ENCODE measurements around the gene TMEM178A.

Gene TMEM178A

DNA sequence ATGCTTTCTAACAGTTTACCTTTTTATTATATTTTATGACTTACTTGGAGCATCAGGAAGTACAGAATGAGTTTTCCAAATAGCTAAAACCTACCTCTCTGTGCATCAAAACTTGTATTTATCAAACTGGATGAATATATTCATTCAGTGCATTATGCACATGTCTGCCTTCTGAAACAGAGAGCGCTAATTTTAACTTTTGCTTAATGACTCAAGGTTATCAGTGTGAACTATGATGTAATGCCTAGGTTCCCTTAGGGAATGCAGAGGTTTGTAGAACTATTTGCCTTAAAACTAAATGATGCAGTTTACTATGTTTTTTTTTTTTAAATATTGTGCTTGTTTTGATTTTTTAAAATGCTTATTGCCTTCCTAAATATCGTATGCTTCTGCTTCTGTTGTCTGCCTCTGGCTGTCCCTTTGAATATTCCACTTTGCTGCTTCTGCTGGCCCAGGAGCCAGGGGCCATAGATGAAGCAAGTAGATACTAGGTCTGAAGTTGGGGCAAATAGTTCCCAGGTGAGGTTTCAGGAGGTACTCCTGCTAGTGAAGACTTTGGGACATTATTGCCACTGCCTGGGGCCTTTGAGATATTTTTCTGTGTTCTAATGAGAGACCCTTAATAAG, 16.5 kb downstream of the TMEM178A start:
- no peak for DNase-seq

DNA sequence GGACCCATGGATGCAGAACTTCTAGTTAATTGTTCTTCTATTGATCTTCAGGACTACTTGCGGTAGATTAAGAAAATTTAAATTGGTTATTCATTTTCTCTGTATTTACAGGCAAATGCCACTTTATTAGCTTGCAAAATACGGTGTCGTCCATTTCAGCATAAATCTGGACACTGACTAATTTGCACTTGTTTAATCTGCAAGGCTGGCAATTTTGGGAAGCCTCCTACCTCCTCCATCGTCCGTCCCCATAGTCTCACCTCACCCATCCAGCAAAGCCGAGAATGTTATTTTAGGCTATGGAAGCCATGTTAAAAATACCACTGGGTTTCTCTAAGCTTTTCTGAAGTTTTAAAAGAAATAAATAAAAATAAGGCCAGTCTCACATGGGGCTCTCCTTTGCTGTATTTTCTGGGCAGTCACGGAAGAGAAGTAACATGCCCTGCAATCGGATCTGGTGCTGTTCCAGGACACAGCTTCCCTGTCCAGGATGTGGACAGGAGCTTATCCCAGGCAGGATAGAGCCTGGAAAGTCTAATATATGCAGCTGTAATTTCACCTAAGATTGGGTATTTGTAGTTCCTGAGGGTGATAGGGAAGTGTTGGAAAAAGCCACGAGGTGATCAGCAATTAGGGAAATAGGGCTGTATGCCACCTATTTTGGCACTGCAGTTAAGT, 17.4 kb downstream of the TMEM178A start:
- DNase-seq: no peak

DNA sequence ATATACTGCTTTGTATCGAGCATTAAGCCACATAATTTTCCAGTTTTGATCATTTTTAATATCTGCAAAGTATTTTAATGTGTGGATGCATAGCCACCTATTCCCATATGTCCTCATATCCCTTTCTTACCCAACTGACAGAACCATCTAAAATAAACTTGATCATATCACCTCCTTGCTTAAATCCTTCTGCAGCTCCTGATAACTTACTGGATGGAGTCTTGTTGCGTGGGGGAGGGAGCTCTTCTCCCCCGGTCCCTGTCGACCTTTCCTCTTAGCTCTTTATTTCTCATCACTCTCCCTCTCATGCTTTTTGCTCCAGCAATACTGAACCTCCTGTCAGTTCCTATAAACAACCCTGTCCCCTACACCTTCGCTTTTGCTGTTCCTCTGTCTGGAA, 18.7 kb downstream of the TMEM178A start:
- DNase-seq: no peak

DNA sequence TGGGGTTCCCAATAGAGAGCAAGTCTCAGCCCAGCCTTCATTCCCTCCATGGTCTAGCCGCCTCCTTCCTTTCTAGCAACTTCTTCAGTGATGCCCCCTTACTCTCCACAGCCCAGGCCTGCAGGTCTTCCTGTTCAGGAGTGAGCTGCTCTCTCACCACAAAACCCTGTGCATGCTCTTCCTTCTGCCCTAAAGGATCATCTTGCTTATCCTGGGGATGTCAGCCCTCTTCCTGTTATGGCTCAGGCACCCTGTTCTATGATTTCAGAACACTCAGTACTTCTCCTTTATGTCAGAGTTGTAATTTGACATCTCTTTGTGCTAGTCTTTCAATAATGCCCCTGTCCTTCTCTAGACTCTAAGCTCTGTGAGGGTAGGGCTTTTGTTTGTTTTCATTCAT, 19.4 kb downstream of the TMEM178A start:
- DNase-seq: no peak

DNA sequence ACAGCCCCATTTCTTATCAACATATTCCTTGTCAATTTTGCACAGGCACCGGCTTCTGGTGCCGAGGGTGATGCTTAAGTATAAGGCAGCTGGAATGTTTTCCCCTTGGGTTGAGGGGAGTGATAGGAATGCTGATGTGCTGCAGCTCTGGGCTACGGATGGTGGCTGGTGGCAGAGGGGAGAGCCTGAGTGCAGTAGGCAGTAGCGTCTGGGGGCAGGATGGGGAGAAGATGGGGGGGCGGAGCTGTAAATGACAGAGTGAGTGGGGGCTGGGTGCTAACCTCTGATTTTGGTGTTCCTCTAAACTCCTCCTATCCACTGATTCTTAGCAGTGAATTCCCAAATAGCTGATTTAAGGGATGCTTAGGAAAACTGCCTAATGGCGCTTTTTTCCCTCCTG, 20.7 kb downstream of the TMEM178A start:
- no peak for DNase-seq

DNA sequence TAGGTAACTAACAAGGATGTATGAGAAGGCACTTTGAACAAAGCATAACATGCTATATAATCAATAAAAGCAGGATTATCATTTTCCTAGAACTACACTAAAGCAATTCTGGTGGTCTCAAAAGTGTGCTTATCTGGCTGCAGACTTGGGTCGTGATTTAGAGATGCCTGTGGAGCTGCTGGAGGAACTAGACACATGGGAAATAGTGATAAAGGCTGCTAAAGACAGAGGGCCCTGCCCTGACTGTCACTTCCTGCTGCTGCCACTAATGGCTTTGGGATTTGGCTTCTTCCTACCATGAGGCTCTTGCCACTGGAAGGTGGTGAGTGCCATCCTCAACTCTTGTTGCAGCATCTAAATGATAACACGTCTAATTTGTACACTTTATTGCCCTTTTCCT, 22.5 kb downstream of the TMEM178A start:
- no peak for DNase-seq

DNA sequence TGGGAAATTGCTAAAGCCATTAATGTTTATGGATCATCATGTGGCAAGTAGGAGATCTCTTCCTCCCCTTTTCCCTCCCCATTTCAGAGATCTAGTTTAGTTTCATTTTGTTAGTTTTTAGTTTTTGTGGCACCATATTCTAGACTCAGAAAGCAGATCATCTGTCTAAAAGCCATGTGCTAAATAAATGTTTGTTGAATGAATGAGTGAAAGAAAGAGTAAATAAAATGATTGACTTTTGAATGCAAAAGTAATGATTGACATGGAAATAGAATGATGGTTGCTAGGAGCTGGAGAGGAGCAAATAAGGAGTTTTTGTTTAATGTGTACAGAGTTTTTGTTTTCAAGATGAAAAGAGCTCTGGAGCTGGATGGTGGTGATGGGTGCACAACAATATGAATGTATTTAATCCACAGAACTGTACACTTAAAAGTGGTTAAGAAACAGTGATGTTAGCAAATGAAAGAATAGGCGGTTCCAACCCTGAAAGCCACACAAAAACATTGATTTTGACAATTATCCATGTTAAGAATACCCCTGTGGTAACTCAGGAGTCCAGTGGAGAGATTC, 23.6 kb downstream of the TMEM178A start:
- no peak for DNase-seq

DNA sequence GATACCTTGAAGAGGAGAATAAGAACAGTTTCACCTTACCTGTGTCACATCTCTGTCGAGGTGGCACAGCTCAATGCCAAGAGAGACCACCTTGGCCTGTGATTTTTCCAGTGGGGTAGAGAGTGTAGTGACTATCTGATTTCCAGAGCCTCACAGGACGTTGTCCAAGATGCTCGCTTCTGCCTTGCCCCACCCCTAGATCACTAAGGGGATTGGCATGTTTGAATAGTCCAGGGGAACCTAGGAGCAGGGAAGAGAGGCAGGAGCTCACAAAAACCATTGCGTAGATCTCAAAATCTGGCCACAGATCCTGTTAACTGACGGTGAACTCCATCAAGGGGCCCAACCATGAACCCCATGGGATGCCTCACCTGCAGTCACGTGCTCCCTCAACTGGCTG, 24.2 kb downstream of the TMEM178A start:
- DNase-seq: no peak

DNA sequence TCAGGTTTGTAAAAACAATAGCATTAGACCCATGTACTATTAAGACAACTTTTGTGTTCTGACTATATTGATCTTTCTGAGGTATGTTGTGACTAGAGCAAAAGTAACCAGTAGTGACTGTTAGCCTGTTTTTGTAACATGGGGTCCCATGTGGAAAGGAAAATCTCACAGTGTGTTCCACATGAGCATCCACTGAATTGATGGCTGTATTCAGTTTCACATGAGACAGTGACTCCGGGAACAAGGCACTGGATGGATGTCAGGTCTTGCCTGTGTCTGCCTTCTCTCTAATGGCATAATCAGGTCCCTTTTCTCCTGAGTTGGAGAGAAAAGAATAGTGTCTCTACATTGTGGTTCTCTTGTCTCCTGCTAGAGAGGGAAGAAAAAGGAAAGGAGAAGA, 27.5 kb downstream of the TMEM178A start:
- no peak for DNase-seq

DNA sequence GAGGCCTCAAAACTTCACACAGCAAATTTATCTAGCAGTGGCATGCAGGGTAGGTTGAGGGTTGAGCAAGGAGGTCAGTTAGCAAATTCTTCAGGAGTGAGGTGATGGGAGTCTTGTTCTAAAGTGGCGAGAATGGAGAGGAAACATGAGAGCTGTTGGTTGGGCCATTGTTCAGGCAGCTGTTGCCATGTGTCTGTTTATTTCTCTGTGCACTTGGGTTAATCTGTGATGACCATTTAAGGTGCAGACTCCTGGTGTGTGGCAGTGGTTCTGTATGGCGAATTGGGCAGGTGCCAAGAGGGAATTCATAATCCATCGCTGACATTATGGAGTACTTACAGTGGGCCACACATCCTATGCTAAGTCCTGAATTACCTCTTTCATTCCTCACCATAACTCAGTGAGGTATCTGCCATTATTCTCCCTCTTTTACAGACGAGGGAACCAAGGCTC, 30.4 kb downstream of the TMEM178A start:
- DNase-seq: peak; percentile 32

DNA sequence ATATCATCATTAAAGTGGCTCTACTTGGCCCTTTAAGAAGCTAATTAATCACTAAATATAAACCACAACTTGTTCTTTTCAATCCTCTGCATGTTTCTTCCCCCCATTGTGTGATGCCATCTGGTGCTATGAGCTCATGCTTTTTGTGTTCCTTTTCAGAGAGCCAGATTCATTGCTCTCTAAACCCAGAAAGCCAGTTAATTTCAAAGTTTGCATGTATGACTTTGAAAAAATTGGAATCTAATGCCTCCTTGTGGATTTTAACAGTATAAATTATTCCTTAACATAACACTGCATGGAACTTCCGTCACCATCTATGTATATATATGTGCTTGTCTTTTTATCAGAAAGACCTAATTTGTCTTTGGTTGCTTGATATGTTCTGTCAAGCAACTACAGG, 31.1 kb downstream of the TMEM178A start:
- no peak for DNase-seq

DNA sequence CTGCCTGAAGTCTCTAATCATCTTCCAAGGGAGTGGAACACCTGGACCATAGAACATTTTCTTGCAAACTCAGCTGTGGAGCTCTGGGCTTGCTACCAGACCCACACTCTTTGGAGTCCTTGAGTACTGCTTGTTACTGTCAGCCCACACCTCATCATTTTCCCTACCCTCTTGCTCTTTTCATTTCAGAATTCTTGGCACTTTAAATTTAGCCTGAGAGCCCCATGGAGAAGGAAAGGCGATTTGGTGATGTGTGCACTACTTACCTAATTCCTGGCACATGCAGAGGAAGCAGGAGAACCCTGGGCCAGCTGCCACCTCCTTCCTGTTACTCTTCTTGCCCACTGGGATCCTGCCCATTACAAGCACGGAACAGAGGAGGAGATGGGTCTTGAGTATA, 31.7 kb downstream of the TMEM178A start:
- peak; percentile 63 for DNase-seq

DNA sequence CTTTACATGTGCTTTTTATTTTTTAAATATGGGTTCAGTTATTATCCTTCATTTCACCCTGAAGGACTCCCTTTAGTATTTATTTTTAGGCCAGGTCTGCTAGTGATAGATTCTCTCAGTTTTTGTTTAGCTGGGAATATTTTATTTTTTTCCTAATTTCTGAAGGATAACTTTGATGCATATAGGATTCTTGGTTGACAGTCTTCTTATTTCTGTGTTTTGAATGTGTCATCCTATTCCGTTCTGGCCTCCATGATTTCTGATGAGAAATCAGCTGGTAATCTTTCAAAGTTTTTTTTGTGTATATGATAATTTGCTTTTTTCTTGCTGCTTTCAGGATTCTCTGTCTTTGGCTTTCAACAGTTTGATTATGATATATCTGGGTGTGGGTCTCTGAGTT, 35.4 kb downstream of the TMEM178A start:
- DNase-seq: no peak

DNA sequence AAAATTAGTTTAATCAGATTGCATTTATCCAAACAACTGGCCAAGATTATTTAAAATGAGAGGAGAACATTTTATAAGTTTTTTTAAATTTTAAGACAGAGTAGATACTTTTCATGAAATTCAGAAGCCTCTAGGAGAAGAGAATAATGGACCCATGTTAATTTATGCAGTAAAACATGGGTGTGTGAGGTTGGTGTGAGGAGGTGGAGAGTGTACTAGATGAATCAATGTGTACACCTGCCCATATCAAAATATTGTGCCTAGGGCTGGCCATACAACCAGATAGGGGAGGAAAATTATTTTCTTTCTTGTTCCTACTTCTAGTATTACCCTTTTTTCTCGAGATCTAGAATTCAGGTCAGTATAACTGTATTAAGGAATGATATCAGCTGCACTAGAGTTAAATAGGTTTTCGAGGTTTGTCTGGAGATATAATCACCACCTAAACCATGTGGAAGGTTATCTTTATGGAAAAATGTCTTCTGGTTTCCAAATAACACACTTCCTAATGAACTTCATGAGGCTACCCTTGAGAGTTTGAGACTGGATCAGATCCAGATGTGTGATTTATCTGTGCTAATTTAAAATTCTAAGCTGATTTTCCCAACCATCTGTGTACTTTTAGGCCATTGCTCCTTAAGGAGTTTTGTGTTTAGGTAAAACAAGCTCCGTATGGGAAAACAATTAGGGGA, 37.6 kb downstream of the TMEM178A start:
- no peak for DNase-seq

DNA sequence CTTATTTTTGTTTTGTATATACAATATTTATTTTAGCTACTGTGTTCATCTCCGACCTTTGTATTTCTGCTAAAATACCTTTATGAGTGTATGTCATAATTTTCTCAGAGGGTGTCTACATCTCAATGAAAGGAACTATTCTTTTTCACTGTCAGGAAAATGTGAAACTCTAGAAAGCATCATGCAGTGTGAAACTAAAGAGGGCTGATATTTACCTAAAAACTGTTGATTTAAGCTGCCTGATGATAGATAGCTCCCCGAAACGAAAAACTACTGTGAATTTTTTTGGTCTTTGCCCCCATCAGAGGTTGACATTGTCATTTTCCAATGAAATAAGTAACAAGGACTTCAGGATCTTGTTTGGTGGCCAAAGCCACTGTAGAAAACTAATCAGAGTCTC, 38.8 kb downstream of the TMEM178A start:
- no peak for DNase-seq

DNA sequence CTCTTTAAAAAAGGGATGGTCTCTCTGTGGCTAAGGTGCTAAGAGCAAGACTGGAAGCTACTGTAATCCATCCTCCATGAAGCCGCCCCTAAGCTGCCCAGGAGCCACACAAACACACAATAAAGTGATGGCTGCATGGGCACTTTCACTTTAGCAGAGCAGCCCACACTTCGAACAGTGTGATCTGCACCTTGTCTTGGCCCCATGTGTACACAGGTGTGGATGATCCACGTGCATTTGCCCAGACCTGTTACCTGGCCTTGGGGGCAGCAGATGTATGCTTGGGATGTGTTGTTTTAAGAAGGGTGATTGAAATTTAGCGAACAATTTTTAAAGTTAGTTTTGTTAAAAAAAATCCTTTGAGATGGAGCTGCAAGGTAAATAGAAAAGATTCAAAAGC, 39.9 kb downstream of the TMEM178A start:
- no peak for DNase-seq

DNA sequence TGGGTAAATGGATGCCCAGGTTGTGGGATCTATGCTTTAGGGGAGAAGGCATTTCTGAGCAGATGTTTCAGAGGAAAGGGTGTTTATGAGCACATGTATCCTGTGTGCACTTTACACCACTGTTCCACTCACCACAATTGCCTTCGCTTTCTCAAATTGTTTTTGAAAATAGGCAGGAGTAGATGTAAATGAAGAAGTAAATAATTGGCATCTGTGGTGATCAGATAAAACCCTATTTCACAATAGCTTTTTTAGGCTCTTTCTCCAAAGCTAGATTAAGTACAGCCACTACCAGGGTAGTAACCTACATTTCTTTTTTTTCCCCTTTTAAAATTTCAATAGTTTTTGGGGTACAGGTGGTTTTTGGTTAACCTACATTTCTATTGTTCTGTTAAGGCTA, 40.6 kb downstream of the TMEM178A start:
- DNase-seq: no peak

DNA sequence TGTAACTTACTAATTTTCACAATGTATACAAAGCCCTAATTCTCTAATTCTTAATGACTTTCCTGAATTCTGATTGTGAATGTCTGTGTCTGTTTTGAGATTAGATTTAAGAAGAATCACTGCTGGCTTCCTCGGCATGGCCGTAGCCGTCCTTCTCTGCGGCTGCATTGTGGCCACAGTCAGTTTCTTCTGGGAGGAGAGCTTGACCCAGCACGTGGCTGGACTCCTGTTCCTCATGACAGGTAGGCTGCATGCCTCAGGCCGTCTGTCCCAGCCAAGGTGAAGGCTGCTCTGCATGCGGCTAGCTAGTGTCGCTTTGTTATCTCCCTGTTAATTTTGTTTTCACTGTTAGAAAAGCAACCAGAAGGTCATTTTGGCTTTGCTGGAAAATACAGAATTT, 41.2 kb downstream of the TMEM178A start:
- DNase-seq: no peak

DNA sequence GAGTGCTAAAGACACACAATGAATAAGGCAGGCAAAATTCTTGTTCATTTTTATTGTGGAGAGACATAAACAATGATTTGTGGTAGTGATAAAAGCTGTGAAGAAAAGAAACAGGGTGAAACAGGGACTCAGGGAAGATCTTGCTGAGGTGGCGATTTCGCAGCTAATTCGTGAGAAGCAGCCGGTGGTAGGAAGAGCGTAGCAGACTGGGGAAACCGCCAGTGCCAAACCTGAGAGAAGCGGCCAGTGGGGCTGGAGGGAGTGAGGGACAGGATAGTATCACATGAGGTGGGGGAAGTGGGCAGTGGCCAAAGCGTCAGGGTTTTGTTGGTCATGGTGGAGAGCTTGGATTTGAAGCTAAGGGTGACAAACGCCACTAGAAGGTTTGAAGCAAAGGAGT, 42.3 kb downstream of the TMEM178A start:
- DNase-seq: no peak

DNA sequence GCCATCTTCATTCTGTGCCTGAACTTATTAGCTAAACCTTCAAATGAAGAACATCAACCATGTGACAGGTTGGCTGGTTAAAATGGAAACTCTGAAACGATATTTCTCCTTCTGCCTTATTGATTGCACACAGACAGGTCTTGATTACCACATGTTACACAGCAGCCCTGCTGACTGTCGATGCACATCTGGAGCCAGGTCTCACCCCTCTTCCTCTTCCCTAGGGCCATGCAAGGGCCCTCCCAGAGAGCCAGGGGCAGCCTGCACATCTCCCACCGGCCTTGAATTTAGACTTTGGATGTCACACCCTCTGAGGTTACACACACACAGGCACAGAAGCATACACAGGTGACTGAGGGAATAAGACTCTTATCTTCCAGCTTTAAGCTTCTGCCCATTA, 45.1 kb downstream of the TMEM178A start:
- no peak for DNase-seq

DNA sequence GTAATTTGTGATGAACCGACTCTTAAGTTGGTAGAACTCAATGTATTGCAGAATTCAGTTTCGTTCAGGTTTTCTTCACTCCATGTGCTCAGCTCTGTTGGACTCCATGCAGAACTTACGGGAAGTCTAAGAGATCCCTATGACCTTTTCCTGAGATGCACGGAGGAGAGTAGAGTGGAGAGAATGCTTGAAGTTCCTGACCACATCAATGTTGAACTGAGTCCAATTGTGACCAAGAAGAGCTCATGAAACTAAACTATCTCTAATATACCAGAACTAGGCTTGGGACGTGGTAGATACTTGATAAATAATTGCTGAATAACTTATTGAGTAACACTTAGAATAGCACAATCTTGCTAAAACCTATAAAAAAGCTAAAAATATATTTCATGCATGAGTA, 47.2 kb downstream of the TMEM178A start:
- no peak for DNase-seq

DNA sequence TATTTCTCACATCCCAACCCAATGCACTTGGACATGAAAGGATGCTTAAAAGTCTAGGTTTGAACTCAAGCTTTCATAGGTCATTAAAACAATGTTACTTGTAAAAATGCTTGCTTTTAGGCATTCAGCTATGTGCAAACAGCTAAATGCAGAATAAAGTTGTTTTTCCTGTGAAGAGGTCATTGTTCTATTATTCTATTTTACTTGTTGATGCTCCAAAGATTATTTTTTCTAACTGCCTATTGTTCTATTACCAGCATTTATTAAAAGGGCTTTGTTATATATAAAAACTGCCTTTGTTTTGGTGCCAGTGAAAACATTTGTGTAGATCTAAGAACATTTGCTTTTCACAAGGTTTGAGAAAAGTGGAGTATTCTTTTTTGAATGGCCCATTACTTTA, 49.4 kb downstream of the TMEM178A start:
- DNase-seq: no peak

DNA sequence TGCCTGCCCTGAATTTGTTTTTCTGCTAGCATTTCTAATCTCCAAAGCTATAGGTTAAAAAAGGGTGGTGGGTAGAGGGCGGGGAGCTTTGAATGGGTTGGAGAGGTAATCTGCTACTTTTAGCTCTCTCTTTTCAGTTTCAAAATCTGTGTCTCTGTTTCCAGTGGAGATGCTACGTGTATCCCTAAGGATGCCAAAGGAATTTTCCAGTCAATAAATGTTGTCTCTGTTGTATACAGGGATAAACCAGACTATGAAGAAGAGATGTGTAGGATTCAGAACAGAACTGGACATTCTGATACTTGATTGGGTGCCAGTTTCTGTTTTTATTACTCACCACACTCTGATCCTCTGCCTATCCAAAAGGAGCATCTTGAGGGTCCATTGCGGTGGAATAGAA, 50.1 kb downstream of the TMEM178A start:
- no peak for DNase-seq

DNA sequence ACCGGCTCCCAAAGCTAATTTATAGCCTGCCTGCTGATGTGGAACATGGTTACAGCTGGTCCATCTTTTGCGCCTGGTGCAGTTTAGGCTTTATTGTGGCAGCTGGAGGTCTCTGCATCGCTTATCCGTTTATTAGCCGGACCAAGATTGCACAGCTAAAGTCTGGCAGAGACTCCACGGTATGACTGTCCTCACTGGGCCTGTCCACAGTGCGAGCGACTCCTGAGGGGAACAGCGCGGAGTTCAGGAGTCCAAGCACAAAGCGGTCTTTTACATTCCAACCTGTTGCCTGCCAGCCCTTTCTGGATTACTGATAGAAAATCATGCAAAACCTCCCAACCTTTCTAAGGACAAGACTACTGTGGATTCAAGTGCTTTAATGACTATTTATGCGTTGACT, 51.4 kb downstream of the TMEM178A start:
- DNase-seq: no peak
